HG03066 (cell line): ENCODE measurements around the gene CACNG8.

Experiments
- ATAC-seq: cut with Tn5 transposase; IDR thresholded peaks from one replicate; pipeline ENCODE4 v1.9.1; 2021; ENCODE audit warnings: low read depth; ENCODE audit not compliant: unreplicated experiment

The CACNG8 gene

GRCh38 chr19:53992211-53992610, 29.5 kb downstream of the CACNG8 start:
- no peak for ATAC-seq

- ATAC-seq: no peak
These were observed 30.1 kb downstream of the CACNG8 start for GRCh38 chr19:53992815-53993214.

- no peak for ATAC-seq
These were observed 30.7 kb downstream of the CACNG8 start for GRCh38 chr19:53993448-53993847.

GRCh38 chr19:53994811-53995210, 32.1 kb downstream of the CACNG8 start:
- ATAC-seq: no peak

- ATAC-seq: no peak
These were observed 35.5 kb downstream of the CACNG8 start for GRCh38 chr19:53998223-53998622.

GRCh38 chr19:53999694-54000093, 37.0 kb downstream of the CACNG8 start:
- ATAC-seq: no peak

GRCh38 chr19:54001496-54001895, 38.8 kb downstream of the CACNG8 start:
- ATAC-seq: no peak

GRCh38 chr19:54002495-54003315, 40.0 kb downstream of the CACNG8 start:
- no peak for ATAC-seq

GRCh38 chr19:54009440-54009839, 46.7 kb downstream of the CACNG8 start:
- ATAC-seq: no peak

- ATAC-seq: no peak
These were observed 47.7 kb downstream of the CACNG8 start for GRCh38 chr19:54010474-54010873.

- no peak for ATAC-seq
These were observed 48.9 kb downstream of the CACNG8 start for GRCh38 chr19:54011507-54012211.

- ATAC-seq: no peak
These were observed 51.1 kb downstream of the CACNG8 start for GRCh38 chr19:54013866-54014265.

GRCh38 chr19:54014920-54015560, 52.3 kb downstream of the CACNG8 start:
- no peak for ATAC-seq

- ATAC-seq: no peak
These were observed 54.5 kb downstream of the CACNG8 start for GRCh38 chr19:54017261-54017660.

- ATAC-seq: no peak
These were observed 58.6 kb downstream of the CACNG8 start for GRCh38 chr19:54021363-54021762.

- ATAC-seq: no peak
These were observed 59.2 kb downstream of the CACNG8 start for GRCh38 chr19:54021932-54022331.

GRCh38 chr19:54023191-54023590, 60.5 kb downstream of the CACNG8 start:
- no peak for ATAC-seq

GRCh38 chr19:54024660-54025059, 61.9 kb downstream of the CACNG8 start:
- ATAC-seq: no peak

- no peak for ATAC-seq
These were observed 63.9 kb downstream of the CACNG8 start for GRCh38 chr19:54026656-54027055.

- no peak for ATAC-seq
These were observed 66.6 kb downstream of the CACNG8 start for GRCh38 chr19:54029301-54029700.

- ATAC-seq: no peak
These were observed 67.3 kb downstream of the CACNG8 start for GRCh38 chr19:54029930-54030490.
